HCT116 (cell line): Measurements from ENCODE around the gene TBC1D2B. TPM values are rescaled to one million over a fixed set of nuclear protein-coding genes. Genes with fewer than 3 reads are reported as not detected.

Source experiments
- ATAC-seq: fragments of 200-7000 bp; cut with Tn5 transposase; 2 replicates; pipeline ENCODE4 v1.9.1; 2020; ENCODE audit warnings: mild to moderate bottlenecking, moderate library complexity
- BruUV-seq: library from RNA; stranded (reverse); fragments of 400-500 nt; replicated peaks from 2 replicates; lab custom pipeline; 2021; lab: Mats Ljungman, UMichigan
- CTCF ChIA-PET: fragments of 300-600 bp; sonication (Branson Sonifier 250); formaldehyde crosslinking; loops from one replicate; lab custom pipeline; 2021; ENCODE audit warnings: antibody characterized with exemption; lab: Charles Lee
- POLR2A ChIA-PET: fragments of 300-600, 350-600 bp; sonication (Branson Sonifier 250); formaldehyde crosslinking; loops from one replicate; lab custom pipeline; 2021; ENCODE audit warnings: antibody characterized with exemption; lab: Charles Lee
- RAD21 ChIA-PET, 2 experiments: fragments of 300-600 bp; sonication (Branson Sonifier 250); formaldehyde crosslinking; loops; one replicate each; lab custom pipeline; 2023; ENCODE audit warnings: low total read pairs in 2 of 2; ENCODE audit not compliant: uncharacterized antibody in 2 of 2, unreplicated experiment in 2 of 2, low non-redundant PET in 1 of 2; lab: Charles Lee
- DNase-seq: peaks from one replicate; pipeline ENCODE4 v3.0.0-alpha.2; 2010; ENCODE audit warnings: low read depth, low spot score
- H2AFZ ChIP-seq: fragments of 200-600 bp; shearing (Covaris generic), sonication (generic); 2 replicates; pipeline ENCODE4 v1.6.1; 2017; ENCODE audit warnings: low read depth, mixed run types, mixed read lengths, antibody characterized with exemption, low read length; ENCODE audit not compliant: poor library complexity, severe bottlenecking
- H3K27ac ChIP-seq: 2 replicates; pipeline ENCODE4 v1.5.1; 2012; ENCODE audit warnings: low read depth, low read length
- H3K27me3 ChIP-seq: fragments of 200-600 bp; sonication (generic); 2 replicates; pipeline ENCODE4 v1.6.1; 2016; ENCODE audit warnings: mixed run types, low read length, mixed read lengths; ENCODE audit not compliant: insufficient read depth
- H3K36me3 ChIP-seq, 2 experiments: fragments of 200-500 bp in 1 of 2; fragments of 200-600 bp in 1 of 2; sonication (Bioruptor generic) in 1 of 2; sonication (generic) in 1 of 2; 2 replicates each; pipeline versions ENCODE4 v1.5.1 to v1.6.1; 2014 to 2016; ENCODE audit warnings: low read length in 2 of 2, inconsistent platforms in 1 of 2, mixed read lengths in 1 of 2, mixed run types in 1 of 2; ENCODE audit not compliant: insufficient read depth in 2 of 2, control insufficient read depth in 1 of 2
- H3K4me1 ChIP-seq, 2 experiments: fragments of 200-600 bp in 1 of 2; sonication (generic) in 1 of 2; 2 replicates each; pipeline versions ENCODE4 v1.5.1 to v1.6.1; 2012 to 2017; ENCODE audit warnings: low read length in 2 of 2, inconsistent platforms in 1 of 2, mild to moderate bottlenecking in 1 of 2, mixed read lengths in 1 of 2, mixed run types in 1 of 2, moderate library complexity in 1 of 2; ENCODE audit not compliant: insufficient read depth in 2 of 2, control insufficient read depth in 1 of 2
- H3K4me2 ChIP-seq: fragments of 200-600 bp; sonication (generic); 2 replicates; pipeline ENCODE4 v1.6.1; 2017; ENCODE audit warnings: mixed run types, low read length, mixed read lengths
- H3K4me3 ChIP-seq, 2 experiments: fragments of 200-600 bp in 1 of 2; sonication (generic) in 1 of 2; replicated peaks in 1 of 2; 2 replicates each; pipeline ENCODE4 v1.5.1; 2011 to 2016; ENCODE audit warnings: low read length in 2 of 2, control low read depth in 1 of 2, low read depth in 1 of 2, mild to moderate bottlenecking in 1 of 2, mixed read lengths in 1 of 2, mixed run types in 1 of 2
- H3K79me2 ChIP-seq: fragments of 200-600 bp; sonication (generic); 2 replicates; pipeline ENCODE4 v1.6.1; 2017; ENCODE audit warnings: mild to moderate bottlenecking, mixed run types, low read length, moderate library complexity, mixed read lengths; ENCODE audit not compliant: insufficient read depth
- H3K9ac ChIP-seq: fragments of 200-600 bp; sonication (generic); 2 replicates; pipeline ENCODE4 v1.6.1; 2016; ENCODE audit warnings: low read length, mixed read lengths
- H3K9me2 ChIP-seq: fragments of 200-600 bp; sonication (generic), shearing (Covaris generic); 2 replicates; pipeline ENCODE4 v1.6.1; 2017; ENCODE audit warnings: mixed run types, mild to moderate bottlenecking, moderate library complexity; ENCODE audit not compliant: insufficient read depth
- H3K9me3 ChIP-seq, 2 experiments: fragments of 200-500 bp in 1 of 2; fragments of 200-600 bp in 1 of 2; sonication (Bioruptor generic) in 1 of 2; sonication (generic) in 1 of 2; 2 replicates each; pipeline ENCODE4 v1.6.1; 2014 to 2017; ENCODE audit warnings: low read length in 2 of 2, mixed read lengths in 2 of 2, inconsistent platforms in 1 of 2, low read depth in 1 of 2, mild to moderate bottlenecking in 1 of 2, mixed run types in 1 of 2, moderate library complexity in 1 of 2; ENCODE audit not compliant: control insufficient read depth in 1 of 2, insufficient read depth in 1 of 2
- H4K20me1 ChIP-seq: fragments of 200-600 bp; sonication (generic), shearing (Covaris generic); 2 replicates; pipeline ENCODE4 v1.6.1; 2017; ENCODE audit warnings: mixed run types, mild to moderate bottlenecking, moderate library complexity; ENCODE audit not compliant: insufficient read depth
- CEBPB ChIP-seq: IDR thresholded peaks from 2 replicates; pipeline ENCODE4 v1.6.1; 2012; ENCODE audit warnings: low read depth
- CTCF ChIP-seq, 3 experiments: fragments of 200-600 bp in 1 of 3; sonication (generic) in 1 of 3; IDR thresholded peaks in 2 of 3; conservative IDR thresholded peaks in 1 of 3; 2 replicates each; pipeline ENCODE4 v1.5.1; 2012 to 2017; ENCODE audit warnings: low read depth in 2 of 3, low read length in 2 of 3, antibody characterized with exemption in 1 of 3, borderline replicate concordance in 1 of 3, control low read depth in 1 of 3, mild to moderate bottlenecking in 1 of 3, mixed read lengths in 1 of 3, mixed run types in 1 of 3, moderate library complexity in 1 of 3; ENCODE audit not compliant: insufficient read depth in 1 of 3
- REST ChIP-seq: IDR thresholded peaks from 2 replicates; pipeline ENCODE4 v1.6.1; 2012; ENCODE audit warnings: low read depth
- ZNF274 ChIP-seq: fragments of 200-500 bp; sonication (Bioruptor generic); IDR thresholded peaks from 2 replicates; pipeline ENCODE4 v1.6.1; 2014; ENCODE audit warnings: mild to moderate bottlenecking, low read depth, low read length, inconsistent platforms
- intact Hi-C: fragments of 100-400 bp; cut with micrococcal nuclease; formaldehyde crosslinking; loops from 2 replicates; pipeline ENCODE4 v1.10.0; 2022
- total RNA-seq: library from RNA; stranded (reverse); gene quantifications from one replicate; pipeline ENCODE4 v1.2.1, GENCODE V29; 2021; ENCODE audit not compliant: unreplicated experiment
- TF ChIP-seq, protein P1 (sequence below): IDR thresholded peaks from 2 replicates; pipeline ENCODE4 v1.6.1; 2012
- TF ChIP-seq, protein P2 (sequence below): IDR thresholded peaks from 2 replicates; pipeline ENCODE4 v1.6.1; 2012

The TBC1D2B gene
- total RNA-seq, 1 experiment from 2014 or later, result 16.6 TPM

- CTCF ChIA-PET, result no interaction called here
These were observed 47.8 kb upstream of the TBC1D2B start for GRCh38 chr15:78125267-78125666.

More at GRCh38 chr15:78125267-78125666, 47.8 kb upstream of the TBC1D2B start:
- Histone ChIP-seq H3K36me3 (no peaks in the 10 kb centered on the region), H3K4me2 (no peak overlapping the region), H3K9ac (no peak overlapping the region), H3K27me3 (no peaks in the 10 kb centered on the region), H4K20me1 (no peaks in the 10 kb centered on the region), H3K27ac (no peak overlapping the region), H3K4me3 (no peak overlapping the region), H3K79me2 (no peaks in the 10 kb centered on the region), H3K9me2 (no peaks in the 10 kb centered on the region), H3K4me1 (peaks cover 9 to 17% of the 10 kb centered on the region in 2 experiments; a peak in 3 of 4 replicates), H2AFZ (no peak overlapping the region), H3K9me3 (no peaks in the 10 kb centered on the region)
- RAD21 ChIA-PET, result no interaction called here
- no TSS peak for BruUV-seq
- intact Hi-C loops, result no loop called here
- POLR2A ChIA-PET, result no interaction called here
- no peak for TF ChIP-seq REST
- TF ChIP-seq, protein P1, sequence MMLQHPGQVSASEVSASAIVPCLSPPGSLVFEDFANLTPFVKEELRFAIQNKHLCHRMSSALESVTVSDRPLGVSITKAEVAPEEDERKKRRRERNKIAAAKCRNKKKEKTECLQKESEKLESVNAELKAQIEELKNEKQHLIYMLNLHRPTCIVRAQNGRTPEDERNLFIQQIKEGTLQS, result no peak
- TF ChIP-seq, protein P2, sequence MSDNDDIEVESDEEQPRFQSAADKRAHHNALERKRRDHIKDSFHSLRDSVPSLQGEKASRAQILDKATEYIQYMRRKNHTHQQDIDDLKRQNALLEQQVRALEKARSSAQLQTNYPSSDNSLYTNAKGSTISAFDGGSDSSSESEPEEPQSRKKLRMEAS, result no peak
- TF ChIP-seq ZNF274, result no peak
- no peak for TF ChIP-seq CTCF (IDR thresholded peaks at IDR 0.05 in 2 of 3, conservative IDR thresholded peaks at IDR 0.05 in 1 of 3; ENCODE audit: borderline replicate concordance in 1 of 3, insufficient read depth in 1 of 3, low read depth in 2 of 3, low read length in 2 of 3)
- no peak for TF ChIP-seq CEBPB
- DNase-seq (no peak), ATAC-seq (no peak)
